Measurements from ENCODE around the gene S100A8.
A peak's percentile ranks its signal among the peaks of the same experiment; 100 is the strongest.
"Not testable (repeated sequence)": the region's sequence is repeated elsewhere in the genome, so short reads cannot be mapped to it uniquely, and the experiment has no call there.

Gene S100A8

DNA sequence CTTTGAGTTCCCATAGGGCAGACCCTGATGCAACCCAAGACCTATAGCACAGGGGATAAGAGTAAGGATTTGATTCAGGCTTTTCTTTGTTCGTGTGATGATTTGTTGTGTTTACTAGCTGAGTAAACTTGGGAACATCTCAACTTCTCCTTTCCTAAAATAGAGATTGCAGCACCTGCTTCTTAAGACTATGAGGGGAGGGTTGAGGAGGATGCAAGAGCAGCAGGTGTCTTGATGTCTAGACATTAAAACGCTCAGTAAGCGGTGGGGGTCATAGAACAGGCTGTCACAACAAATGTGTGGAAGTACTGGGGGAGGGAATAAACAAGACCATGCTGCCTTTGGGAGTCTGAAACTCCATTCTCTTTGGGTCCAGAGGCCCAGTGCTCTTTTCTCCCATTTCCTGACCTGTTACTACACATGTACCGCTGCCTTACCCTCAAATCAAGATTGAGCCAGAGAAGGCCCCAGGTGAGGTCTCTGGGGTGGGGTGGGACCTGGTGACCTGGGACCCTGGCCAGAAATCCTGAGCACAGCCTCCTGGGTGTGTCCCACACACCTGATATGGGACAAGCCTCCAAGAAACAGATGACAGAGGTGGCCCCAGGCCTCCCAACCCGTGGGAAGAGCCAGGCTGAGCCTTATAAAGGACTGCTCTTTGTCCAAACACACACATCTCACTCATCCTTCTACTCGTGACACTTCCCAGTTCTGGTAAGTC lies 25.1 kb upstream of the S100A8 start, which contains the start of gene S100A7A:
S100A7A (plus strand) TSS at position 671 of the 721 bp plus-strand sequence. CDS start 1,563 bp downstream, outside the sequence.
- DNase-seq, result no peak

DNA sequence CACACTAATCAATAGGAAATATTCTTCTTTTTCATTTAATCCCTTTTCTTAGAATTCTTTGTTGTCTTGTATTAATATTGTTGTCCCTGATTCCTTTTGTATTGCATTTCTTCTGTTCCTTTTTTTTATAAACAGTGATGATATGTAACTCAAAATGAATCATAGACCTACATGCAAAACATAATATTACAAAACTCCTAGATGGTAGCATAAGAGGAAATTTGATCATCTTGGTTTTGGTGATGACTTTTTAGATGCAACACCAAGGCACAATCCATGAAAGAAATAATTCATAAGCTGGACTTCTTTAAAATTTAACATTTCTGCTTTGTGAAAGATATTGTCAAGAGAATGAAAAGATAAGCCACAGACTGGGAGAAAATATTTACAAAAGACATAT lies 23.1 kb upstream of the S100A8 start:
- not testable (repeated sequence) for DNase-seq

DNA sequence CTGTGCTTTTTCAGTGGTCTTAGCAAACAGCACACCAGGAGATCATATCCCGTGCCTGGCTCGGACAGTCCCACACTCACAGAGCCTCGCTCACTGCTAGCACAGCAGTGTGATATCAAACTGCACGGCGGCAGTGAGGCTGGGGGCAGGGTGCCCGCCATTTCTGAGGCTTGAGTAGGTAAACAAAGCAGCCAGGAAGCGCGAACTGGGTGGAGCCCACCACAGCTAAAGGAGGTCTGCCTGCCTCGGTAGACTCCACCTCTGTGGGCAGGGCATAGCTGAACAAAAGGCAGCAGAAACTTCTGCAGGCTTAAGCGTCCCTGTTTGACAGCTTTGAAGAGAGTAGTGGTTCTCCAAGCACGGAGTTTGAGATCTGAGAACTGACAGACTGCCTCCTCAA lies 16.4 kb upstream of the S100A8 start:
- DNase-seq, result peak; percentile 10

DNA sequence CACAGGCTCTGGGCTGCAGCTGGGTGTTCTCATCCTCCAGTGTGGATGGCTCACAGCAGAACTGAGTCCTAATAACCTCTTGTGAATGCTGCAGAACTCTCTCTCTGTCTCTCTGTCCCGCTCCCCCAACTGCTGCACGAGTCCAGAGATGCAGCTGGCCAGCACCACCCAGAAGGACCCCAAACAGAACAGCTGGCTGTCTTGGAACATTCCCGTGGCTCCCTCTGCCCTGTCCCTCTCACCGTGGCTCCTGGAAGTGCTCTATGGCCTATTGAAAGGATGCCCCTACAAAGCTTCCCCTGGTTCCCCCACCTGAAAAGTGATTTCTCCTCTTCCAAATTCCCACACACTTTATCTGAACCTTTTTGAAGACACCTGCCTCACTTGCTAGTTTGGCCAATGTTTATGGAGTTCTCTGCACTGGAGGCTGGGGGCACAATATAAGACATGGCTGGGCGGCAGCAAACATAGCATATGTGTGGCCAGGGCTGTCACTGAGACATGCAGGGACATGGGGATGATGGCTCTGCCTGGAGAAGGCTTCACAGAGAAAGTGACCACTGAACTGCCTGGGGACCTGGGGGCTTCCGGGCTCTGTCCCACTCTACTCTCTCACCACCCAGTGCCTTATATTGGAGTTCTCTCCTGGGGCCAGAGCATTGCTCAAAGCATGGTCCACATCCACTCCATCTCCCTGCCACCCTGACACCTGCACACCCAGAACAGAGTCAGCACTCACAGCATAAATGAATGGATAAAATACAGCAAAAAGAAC lies 15.1 kb upstream of the S100A8 start:
- not testable (repeated sequence) for DNase-seq

DNA sequence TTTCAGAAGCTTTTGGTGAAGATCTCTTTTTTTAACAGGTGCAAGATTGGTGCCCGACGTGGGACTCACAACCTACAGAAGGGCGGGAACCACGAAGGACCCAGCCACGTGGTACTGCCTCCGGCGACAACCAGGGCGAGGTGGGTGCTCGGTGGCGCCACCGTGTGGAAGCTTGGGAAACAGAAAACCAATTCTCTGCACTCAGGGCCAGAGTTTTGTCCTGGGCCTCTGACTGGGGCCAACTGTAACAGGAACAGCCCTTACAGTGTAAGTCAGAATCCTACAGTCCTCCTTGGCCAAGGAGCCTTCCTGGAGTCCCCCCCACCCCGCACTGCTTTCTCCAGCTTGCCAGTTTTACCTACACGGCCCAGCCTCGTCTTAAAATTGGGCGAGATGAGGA lies 13.9 kb upstream of the S100A8 start:
- DNase-seq, result peak; percentile 16

DNA sequence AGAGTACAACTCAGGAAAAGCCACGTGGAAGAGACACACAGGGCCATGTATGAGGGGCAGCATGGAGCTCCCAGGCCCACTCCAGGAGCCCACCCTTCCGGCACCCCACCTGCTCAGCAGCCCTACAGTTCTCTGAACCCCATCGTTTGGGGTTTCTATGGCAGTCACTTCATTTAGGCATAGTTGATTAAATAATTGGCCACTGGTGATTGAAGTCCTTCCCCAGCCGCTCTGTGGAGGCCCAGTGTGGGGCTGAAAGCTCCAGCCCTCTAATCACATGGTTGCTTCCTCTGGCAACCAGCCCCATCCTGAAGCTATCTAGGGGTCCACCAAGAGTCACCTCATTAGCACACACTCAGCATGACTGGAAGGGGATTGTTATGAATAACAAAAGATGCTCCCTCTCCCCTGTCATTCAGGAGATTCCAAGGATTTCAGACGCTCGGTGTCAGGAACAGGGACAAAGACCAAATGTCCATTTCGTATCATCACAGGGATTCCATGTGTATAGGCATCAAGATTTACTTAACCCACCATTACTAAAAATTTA lies 13.3 kb upstream of the S100A8 start:
- no peak for DNase-seq

DNA sequence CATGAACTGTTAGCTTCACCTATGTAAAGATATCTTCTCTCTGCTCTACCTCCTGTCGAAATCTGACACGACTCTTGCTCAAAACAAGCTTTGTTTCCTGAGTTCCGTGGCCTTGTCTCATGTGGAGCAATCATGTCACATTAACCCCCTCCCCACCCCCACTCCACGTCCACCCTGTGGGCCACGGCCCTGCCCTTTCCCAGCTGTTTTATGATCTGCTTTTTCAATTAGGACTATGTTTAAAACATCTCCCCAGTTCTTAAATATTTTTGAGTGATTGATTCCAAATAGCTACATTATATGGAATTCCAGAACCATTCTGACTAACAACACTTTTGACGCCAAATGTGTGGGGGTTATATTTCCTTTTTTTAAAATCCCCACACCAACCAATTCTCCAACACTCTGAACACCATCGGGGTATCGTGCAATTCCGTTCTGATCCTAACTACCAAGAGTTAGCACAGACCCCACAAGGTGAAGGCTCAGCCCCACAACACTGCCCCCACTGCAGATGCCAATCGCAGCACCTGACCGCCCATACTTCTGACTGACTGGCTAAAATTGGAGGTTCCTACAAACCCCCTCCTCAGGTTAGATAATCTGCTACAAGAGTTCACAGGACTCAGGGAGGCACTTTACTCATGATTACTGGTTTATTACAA lies 12.7 kb upstream of the S100A8 start:
- DNase-seq, result no peak

DNA sequence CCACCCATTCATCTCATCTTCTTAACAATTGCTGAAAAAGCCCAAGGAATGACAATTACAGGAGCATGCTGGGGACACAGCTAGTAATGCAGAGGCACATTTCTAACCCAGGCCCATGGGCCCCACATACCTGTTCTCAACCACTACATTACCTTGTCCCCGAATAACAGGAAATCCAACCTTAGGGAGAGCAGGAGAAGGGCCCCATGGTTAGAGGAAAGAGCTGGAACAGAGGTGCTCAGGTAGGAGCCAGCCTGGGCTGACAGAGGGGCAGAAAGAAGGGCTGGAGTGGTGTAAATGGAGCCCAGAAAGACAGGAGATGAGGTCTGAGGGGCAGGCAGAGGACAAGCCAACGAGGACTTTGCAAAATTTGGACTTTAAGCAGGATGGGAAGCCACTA lies 11.4 kb upstream of the S100A8 start:
- DNase-seq, result no peak

DNA sequence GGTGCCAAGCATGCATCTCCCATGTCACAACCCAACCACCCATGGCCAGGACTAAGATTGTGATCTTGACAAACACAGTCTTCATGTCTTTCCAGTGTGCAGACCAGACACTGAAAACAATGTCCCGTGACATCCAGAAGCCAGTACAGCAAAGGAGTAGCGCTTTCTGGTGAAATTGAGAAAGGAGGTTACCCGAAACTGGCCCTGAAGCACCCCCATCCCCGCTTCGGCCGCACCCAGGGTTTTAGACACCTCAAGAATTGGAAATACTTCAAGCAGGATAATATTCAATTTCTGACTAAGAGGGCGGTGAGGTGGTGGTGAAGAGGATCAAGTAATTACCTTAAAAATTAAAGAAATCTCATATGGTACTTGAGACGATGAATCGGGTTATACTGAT lies 10.6 kb upstream of the S100A8 start:
- DNase-seq, result no peak

DNA sequence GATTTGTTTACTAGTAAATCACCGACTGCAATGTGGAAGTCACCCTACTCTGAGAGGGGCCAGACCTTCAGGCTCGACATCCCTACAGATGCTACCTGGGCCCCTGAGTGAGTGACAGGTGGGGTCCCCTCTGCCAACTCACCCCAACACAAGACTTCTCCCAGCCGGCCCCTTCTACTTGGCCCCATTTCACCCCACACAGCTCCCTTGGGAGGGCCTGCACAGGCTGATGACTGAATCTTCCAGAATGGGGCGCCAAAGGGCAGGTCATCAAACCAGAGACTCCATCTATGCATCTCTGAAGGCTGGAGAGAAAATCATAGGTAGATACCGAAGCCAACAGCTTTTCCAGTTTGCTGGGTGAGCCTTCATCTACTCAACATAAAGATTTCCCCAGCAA lies 9.4 kb upstream of the S100A8 start:
- DNase-seq, result no peak

DNA sequence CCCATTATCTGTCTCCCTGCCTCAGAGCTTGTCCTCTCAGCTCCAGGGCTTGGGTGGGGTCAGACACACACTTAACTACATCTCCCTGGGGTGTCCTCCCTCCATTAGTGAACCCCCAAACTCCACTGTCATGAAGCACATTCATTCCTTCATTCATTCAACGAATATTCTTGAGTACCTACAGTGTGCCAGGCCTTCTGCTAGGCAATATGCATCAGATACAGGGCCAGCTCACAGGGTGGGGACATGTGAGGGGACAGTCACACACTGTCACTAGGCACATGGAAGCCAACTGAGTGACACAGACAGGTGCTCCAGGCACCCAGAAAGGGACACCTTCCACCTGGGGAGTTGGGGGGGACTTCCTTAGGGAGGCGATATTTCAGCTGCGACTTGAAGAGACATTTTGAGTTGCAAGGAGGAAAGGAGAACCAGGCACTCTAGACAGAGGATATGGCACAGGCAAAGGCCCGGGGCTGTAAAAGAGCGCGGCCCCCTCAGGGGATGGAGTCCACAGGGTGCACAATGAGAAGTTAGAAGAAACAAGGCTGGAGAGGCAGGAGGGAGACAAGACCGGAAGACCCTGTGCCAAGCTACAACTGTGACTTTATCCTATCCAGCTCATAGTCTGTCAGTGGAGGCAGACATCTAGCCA lies 8.7 kb upstream of the S100A8 start:
- no peak for DNase-seq

DNA sequence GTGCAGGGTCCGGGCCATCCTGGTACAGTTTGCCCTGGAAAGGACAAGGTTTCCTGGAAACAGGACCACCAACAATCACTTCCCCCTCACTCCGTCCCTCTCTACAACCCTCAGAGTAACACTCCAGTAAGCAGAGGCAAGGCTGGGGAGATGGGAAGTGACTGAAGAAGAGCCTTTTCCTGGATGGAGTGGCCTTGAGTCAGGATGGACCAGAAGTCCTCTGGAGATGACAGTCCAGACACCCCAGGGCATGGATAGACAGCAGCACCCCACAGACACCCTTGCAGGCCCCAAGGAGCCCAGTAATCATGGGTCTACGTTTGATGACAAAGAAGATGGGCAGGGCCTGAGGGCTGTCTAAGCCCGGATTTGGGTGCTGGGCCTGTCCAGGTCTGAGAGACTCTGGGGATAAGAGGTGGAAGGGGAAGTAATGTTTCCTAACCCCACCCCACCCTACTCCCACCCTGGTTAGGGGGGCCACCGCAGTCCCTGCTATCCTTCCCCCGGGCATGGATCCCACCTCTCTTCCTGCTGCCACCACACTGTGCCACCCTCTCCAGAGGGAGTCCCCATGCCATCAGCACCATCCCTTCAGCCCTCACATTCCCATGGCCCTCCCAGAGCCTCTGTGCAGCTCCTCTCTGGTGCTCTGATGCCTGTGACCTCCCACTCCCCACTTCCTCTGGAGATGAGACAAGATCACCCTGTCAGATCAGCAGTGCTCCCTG lies 7.2 kb upstream of the S100A8 start:
- DNase-seq, result no peak

DNA sequence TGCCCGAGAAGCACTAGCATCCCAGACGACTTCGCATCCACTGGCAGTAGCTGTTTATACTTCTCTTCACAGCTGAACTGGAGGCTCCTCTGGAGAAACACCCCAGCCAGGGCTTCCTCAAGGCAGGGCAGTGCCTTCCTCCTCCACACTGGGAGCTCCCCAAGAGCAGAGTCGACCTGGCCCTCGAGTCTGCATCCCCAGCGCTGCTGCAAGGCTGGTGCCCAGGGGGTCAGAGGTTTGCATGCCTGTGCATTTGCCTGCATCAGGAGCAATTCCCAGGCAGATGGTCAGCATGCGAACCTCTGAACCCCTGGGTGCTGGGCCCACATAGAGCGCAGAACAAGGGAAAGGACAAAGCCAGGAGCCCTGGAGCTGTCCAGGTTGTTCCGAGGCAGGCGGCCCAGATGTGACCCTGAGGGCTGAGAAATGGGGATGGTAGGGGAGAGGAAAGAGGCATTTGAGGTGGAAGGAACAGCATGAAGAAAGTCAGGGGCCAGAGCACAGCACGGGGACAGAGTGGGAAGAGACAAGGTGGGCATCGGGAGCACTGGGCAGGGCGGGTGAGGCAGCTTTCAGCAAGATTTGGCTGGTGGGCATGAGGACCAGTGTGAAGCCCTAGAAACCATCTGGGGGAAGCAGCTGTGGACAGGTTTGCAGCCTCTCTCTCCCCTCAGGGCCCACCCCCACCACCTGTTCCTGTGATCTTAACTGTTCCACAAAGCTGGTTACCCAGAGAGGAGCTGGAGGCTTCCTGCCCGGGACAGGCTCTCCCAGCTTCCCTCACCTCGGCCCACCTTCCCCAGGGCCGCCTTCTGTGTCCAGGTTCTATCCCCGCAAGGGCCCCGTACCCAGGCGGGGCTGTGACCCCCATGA lies 6.4 kb upstream of the S100A8 start:
- no peak for DNase-seq

DNA sequence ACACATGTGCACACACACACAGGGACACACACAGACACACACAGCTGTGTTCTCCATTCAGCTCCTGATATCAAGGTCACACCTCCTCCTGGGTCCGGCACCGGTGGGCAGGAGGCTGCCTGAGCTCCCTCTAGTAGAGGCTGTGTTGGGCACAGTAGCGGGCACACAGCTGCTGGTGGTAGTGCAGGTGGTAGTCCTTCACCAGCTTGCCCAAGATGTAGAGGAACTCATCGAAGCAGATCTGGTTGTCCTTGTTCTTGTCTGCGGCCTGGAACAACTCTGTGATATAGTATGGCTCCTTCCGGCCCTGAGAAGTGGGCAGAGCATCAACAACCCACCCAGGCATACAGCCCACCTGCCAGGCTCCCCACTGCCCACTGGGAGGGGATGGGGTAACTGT lies 5.6 kb upstream of the S100A8 start:
- DNase-seq, result no peak

DNA sequence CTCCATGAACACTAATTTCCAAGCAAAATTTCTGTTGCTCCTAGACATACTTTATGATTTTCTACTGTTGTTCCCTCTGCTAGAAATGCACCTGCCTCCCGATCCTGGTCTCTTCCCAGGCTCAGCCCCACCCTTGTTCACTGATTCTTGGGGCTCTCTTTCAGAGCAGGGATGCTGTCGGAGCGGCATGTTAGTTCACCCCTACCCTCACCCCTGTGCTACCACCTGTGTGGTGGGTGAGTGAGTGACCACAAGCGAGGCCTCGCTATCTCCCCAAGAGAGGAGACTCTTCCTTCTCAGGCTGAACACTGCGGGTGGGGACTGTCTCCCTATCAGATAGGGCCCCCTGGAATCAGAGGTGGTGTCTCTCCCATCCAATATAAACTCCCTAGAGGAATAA lies 4.9 kb upstream of the S100A8 start:
- DNase-seq, result no peak

DNA sequence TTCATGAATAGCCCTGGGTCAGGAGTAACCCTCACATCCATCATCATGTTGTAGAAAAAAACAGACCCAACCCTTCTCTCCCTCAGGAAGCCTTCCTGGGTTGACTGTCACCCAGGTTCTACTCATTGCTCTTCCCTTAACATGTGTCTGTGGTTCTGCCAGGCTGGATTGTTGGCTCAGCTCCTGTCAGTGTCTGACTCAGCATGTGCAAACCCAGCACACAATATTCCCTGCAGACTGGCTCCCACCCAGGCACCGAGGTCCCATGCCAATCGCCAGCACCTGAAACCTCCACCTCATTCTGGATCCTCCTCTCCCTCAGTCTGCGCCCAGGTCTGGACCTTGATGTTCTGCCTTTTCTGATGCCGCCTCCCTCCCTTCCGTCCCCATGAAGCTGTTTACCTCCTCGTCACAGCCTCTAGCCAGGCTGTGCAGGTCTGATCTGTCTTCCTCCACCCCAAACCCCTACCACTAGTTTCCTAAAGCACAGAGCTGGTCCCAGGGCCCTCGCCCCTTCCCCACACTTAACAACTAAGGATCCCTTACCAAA lies 4.3 kb upstream of the S100A8 start:
- DNase-seq, result no peak

DNA sequence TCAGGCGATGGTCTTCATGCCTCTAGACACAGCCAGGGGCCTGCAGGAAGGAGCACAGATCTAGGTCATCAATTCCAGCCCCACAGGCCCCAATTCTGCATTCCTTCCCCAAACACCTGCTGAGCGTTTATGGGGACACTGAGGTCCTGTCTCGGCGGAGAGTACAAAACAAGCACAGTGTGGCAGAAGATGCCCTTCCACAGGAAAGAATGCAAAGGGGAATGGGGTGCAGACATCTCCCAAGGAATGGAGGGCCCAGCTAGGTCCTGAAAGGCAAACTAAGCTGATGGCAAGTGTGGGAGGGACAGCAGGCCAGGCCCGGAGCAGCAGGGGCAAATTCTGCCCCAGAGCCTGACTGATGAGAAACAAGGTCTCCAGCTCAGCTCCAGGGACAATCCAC lies 3.5 kb upstream of the S100A8 start:
- no peak for DNase-seq

DNA sequence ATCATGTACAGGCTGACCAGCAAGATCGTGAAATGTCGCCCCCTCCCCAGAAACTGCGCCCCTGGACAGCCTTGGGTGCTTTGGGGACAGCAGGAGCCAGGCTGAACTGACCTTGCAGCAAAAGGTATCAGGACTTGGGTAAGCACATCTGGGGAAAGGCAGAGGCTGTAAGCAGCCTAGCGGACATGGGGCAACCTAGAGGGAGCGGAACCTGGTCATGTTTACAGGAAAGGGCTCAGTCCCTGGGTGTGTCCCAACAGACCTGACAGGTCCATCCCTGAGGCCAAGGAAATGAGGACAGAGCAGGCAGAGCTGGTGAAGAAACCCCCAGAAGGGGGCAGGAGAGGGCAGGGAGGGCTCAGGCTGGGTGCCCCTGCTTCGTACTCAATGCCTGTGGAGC lies 3.1 kb upstream of the S100A8 start:
- DNase-seq, result no peak

DNA sequence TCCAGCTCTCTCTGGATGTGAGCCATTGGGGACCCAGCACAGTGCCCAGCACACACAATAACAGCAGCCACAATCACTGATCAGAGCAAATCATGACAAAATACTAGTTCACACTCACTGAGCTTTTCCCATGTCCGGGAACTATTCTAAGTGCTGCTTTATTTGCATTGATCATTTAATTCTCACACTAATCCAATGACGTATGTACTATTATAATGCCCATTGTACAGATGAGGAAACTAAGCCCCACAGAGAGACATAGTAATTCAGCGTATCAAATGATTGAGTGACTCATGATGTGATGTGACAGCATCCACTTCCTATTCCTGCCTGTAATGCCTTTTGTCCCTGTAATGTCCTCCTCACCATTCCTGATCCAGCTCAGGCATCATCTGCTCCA lies 1.9 kb upstream of the S100A8 start:
- no peak for DNase-seq

DNA sequence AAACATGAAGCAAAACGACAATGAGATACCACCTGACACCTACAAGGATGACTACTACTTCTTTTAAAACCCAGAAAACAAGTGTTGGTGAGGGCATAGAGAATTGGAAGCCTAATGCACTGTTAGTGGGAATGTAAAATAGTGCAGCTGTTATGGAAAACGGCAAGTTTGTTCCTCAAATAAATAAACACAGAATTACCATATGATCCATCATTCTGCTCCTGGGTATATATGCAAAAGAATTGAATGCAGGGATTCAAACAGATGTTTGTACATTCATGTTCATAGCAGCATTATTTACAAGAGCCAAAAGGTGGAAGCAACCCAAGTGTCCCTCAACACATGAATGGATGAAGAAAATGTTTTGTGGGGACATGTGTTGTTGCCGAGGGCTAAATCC lies 1.4 kb upstream of the S100A8 start:
- no peak for DNase-seq

Measured in activated effector memory CD4-positive, alpha-beta T cell treated with Interleukin-2 at 50 U/mL for 16 hours (primary cell).